Stimulated activated effector memory CD8-positive, alpha-beta T cell treated with anti-CD3 and anti-CD28 coated beads, Interleukin-12 subunit alpha, Interleukin-12 subunit beta, amount 100 ng/mL, for 72 hours (primary cell): ENCODE measurements around the gene SFT2D1.

Experiments
- ATAC-seq: fragments of 150-1000 bp; cut with Tn5 transposase; 2 replicates; pipeline ENCODE4 v1.10.0; 2021
- DNase-seq, 2 donors: peaks; one replicate each; pipeline ENCODE4 v3.0.0; 2021 to 2022; ENCODE audit warnings: low spot score in 2 of 2
- H3K27ac Mint-ChIP-seq: one replicate; pipeline ENCODE4 v1.8.0; 2022; ENCODE audit warnings: mild to moderate bottlenecking, mixed read lengths
- H3K36me3 Mint-ChIP-seq: one replicate; pipeline ENCODE4 v1.8.0; 2022; ENCODE audit warnings: mild to moderate bottlenecking, mixed read lengths
- H3K4me1 Mint-ChIP-seq: one replicate; pipeline ENCODE4 v1.8.0; 2022; ENCODE audit warnings: mixed read lengths
- H3K4me3 Mint-ChIP-seq: one replicate; pipeline ENCODE4 v1.8.0; 2022; ENCODE audit warnings: mild to moderate bottlenecking, mixed read lengths
- H3K9me3 Mint-ChIP-seq: one replicate; pipeline ENCODE4 v1.8.0; 2022; ENCODE audit warnings: mixed read lengths

Gene SFT2D1

DNA sequence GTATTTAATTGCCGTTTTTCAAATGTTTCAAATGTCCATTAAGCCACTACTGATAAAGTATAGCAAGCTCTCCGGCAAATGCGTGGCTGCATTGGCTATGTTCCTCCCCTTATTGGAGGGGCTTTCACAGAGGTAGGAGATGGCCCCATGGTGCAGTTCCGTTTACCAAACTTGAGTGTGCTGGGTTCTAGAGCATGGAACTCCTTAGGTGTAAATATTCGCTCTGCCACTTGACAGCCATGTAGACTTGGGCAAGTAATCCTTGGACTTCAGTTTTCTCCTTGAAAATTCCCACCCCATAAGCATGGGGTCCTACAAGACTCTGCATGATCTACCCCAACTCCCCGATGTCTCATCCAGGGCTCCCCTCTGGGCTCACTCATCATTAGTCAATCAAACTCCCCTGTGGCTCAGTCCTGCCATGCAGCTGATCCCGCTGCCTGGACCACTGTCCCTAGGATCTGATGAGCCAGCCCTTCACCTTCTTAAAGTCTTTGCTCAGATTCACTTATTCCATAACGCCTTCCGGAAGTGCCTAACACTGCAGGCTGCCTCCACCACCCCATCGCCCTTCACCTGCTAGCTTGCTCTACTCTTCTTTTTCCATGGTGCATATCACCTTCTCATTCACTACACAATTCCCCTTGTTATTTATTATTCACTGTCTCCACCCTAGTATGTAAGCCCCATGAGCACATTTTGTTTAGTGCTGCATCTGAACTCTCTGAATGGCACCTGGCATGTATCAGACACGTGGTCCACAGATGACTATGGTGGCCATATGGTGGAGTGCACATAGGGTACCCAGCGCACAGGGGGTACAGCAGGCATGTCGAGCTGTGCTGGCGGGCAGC lies 52.9 kb downstream of the SFT2D1 start:
- DNase-seq (no peak), ATAC-seq (peak; percentile 84)
- Mint-ChIP-seq H3K4me3 (no peak overlapping the region), H3K36me3 (no peaks in the 10 kb centered on the region), H3K9me3 (no peaks in the 10 kb centered on the region), H3K27ac (no peak overlapping the region), H3K4me1 (no peaks in the 10 kb centered on the region)

DNA sequence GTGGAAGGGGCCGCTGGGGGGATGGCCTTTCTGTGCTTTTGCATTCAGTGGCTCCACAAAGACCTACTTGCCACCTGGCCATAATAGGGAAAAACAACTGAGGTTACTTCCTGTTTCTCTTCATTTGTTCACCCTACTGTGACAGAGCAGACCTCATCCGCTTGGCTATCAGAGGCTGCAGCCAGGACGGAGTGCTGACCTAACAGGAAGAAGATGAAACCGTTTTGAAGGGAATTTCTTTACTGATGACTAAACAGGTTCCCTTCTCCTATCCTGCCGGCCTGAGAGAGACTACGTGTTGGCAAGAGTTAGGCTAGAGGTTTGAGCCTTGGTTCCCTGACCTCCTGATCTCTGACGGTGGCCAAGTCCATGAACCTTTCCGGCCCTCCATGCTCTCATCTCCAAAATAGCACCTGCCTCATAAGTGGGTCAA lies 55.5 kb downstream of the SFT2D1 start:
- Mint-ChIP-seq H3K36me3 (no peaks in the 10 kb centered on the region), H3K4me3 (no peak overlapping the region), H3K4me1 (no peaks in the 10 kb centered on the region), H3K27ac (no peak overlapping the region), H3K9me3 (no peaks in the 10 kb centered on the region)
- DNase-seq (no peak), ATAC-seq (no peak)

DNA sequence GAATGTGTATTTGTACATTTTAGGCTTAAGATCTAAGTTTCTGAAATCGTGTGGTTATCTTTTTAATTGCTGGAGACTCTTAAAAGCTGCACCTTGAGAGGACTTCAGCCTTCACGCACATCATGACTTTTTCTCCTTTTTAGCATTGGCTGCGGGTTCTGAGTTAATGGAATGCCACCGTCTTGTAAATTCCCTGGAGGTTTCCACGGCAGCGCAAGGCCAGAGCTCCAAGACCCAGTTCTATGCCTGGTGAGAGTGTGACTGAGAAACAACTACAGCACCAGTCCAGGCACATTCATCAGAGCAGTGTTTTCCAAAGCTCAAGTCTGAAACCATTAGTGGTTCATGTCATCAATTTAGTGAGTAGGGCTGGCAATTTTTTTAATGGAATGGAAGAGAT lies 57.1 kb downstream of the SFT2D1 start:
- H3K36me3 Mint-ChIP-seq, result no peaks in the 10 kb centered on the region
- no peak overlapping the region for H3K27ac Mint-ChIP-seq
- no peaks in the 10 kb centered on the region for H3K4me1 Mint-ChIP-seq
- ATAC-seq (no peak), DNase-seq (no peak)
- no peaks in the 10 kb centered on the region for H3K9me3 Mint-ChIP-seq
- no peak overlapping the region for H3K4me3 Mint-ChIP-seq

GRCh38 chr6:166284640-166285039 lies 57.7 kb downstream of the SFT2D1 start:
- H3K27ac Mint-ChIP-seq, result no peak overlapping the region
- ATAC-seq (peak; percentile 9), DNase-seq (no peak)
- H3K4me1 Mint-ChIP-seq, result no peaks in the 10 kb centered on the region
- no peak overlapping the region for H3K4me3 Mint-ChIP-seq
- no peaks in the 10 kb centered on the region for H3K9me3 Mint-ChIP-seq
- H3K36me3 Mint-ChIP-seq, result no peaks in the 10 kb centered on the region

GRCh38 chr6:166282394-166283032 lies 59.8 kb downstream of the SFT2D1 start:
- Mint-ChIP-seq H3K27ac (no peak overlapping the region), H3K9me3 (no peaks in the 10 kb centered on the region)

DNA sequence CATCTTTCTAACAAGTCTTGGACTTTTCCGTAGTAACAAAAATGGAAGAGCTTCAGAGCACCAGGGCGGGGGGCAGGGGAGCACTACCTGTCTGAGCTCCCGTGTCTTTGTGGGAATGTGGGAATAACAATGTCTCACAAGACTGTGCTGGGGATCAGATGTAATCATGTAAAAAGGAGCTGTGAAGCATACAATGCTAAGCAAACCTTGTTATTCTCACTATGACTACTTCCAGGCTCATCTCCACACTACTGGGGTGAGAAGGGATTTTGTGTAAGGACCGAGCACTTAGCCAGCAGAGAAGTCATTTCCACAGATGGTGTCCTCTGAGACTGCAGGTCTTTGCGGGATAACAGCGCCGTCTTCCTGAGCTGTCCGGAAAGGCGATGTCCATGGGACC lies 61.2 kb downstream of the SFT2D1 start:
- Mint-ChIP-seq H3K36me3 (no peaks in the 10 kb centered on the region), H3K4me3 (no peak overlapping the region), H3K9me3 (no peaks in the 10 kb centered on the region), H3K27ac (no peak overlapping the region), H3K4me1 (no peaks in the 10 kb centered on the region)
- no peak for DNase-seq
- ATAC-seq, result peak; percentile 27

More at GRCh38 chr6:166282394-166283032, 59.8 kb downstream of the SFT2D1 start:
- H3K4me3 Mint-ChIP-seq, result no peak overlapping the region
- no peak for ATAC-seq
- no peaks in the 10 kb centered on the region for H3K36me3 Mint-ChIP-seq
- no peaks in the 10 kb centered on the region for H3K4me1 Mint-ChIP-seq
- no peak for DNase-seq

DNA sequence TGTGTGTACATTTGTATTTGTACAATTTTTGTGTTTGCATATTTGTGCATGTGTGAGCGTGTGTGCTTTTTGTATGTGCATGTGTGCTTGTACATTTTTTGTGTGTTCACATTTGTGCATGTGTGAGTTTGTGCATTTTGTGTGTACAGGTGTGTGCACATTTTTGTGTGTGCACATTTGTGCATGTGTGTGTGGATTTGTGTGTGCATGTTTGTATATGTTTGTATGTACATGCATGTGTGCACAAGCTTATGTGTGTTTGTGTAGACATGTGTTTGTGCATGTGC lies 63.0 kb downstream of the SFT2D1 start:
- Mint-ChIP-seq H3K27ac (no peak overlapping the region), H3K4me1 (peaks cover 5% of the 10 kb centered on the region), H3K9me3 (no peaks in the 10 kb centered on the region), H3K36me3 (no peaks in the 10 kb centered on the region), H3K4me3 (no peak overlapping the region)
- DNase-seq, result no peak
- no peak for ATAC-seq

GRCh38 chr6:166278579-166279392 lies 63.6 kb downstream of the SFT2D1 start:
- no peak overlapping the region for H3K4me3 Mint-ChIP-seq
- no peak for ATAC-seq

GRCh38 chr6:166277892-166278578 lies 64.3 kb downstream of the SFT2D1 start:
- no peaks in the 10 kb centered on the region for H3K36me3 Mint-ChIP-seq
- ATAC-seq (no peak), DNase-seq (no peak)
- H3K4me1 Mint-ChIP-seq, result peaks cover 5% of the 10 kb centered on the region
- H3K9me3 Mint-ChIP-seq, result no peaks in the 10 kb centered on the region
- no peak overlapping the region for H3K27ac Mint-ChIP-seq
- H3K4me3 Mint-ChIP-seq, result no peak overlapping the region

More at GRCh38 chr6:166278579-166279392, 63.6 kb downstream of the SFT2D1 start:
- no peak for DNase-seq
- no peaks in the 10 kb centered on the region for H3K9me3 Mint-ChIP-seq
- H3K4me1 Mint-ChIP-seq, result peaks cover 5% of the 10 kb centered on the region
- H3K36me3 Mint-ChIP-seq, result no peaks in the 10 kb centered on the region
- no peak overlapping the region for H3K27ac Mint-ChIP-seq

DNA sequence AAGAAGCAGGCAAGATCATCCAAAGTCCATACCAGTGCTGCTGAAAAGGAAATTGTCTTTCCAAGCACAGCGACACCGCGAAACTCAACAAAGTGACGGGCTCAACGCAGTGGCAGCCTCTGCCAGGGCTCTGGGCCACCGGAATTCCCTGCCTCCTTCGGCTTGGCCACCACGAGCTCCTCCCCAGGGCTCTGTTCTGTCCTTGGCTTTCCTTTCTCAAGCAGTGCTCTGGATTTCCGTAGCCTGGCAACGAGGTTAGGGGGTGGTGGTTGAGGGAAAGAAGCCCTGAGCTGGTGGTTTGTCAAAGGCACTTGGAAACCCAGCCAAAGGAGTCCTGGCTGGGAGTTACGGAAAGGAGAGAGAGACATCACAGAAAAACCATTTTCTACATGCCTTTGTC lies 65.3 kb downstream of the SFT2D1 start:
- no peak overlapping the region for H3K27ac Mint-ChIP-seq
- H3K36me3 Mint-ChIP-seq, result no peaks in the 10 kb centered on the region
- H3K9me3 Mint-ChIP-seq, result no peaks in the 10 kb centered on the region
- no peak for ATAC-seq
- no peak for DNase-seq
- no peak overlapping the region for H3K4me3 Mint-ChIP-seq
- H3K4me1 Mint-ChIP-seq, result peaks cover 5% of the 10 kb centered on the region

GRCh38 chr6:166275714-166276166 lies 66.6 kb downstream of the SFT2D1 start:
- H3K4me1 Mint-ChIP-seq, result peaks cover 5% of the 10 kb centered on the region
- H3K27ac Mint-ChIP-seq, result peak overlapping the region; percentile 37
- no peak overlapping the region for H3K4me3 Mint-ChIP-seq
- H3K9me3 Mint-ChIP-seq, result no peaks in the 10 kb centered on the region
- no peaks in the 10 kb centered on the region for H3K36me3 Mint-ChIP-seq
- DNase-seq, result peak; percentile 93 to 97
- ATAC-seq, result peak; percentile 88

- no peak for ATAC-seq
- H3K9me3 Mint-ChIP-seq, result no peaks in the 10 kb centered on the region
- no peaks in the 10 kb centered on the region for H3K36me3 Mint-ChIP-seq
- DNase-seq, result no peak
- H3K4me1 Mint-ChIP-seq, result peaks cover 5% of the 10 kb centered on the region
- H3K27ac Mint-ChIP-seq, result no peak overlapping the region
- H3K4me3 Mint-ChIP-seq, result no peak overlapping the region
Observed at GRCh38 chr6:166274739-166275370, 67.5 kb downstream of the SFT2D1 start.

- H3K27ac Mint-ChIP-seq, result no peak overlapping the region
- no peak for DNase-seq
- no peak overlapping the region for H3K4me3 Mint-ChIP-seq
- no peaks in the 10 kb centered on the region for H3K36me3 Mint-ChIP-seq
- peaks cover 5% of the 10 kb centered on the region for H3K4me1 Mint-ChIP-seq
- H3K9me3 Mint-ChIP-seq, result no peaks in the 10 kb centered on the region
- ATAC-seq, result no peak
Observed at GRCh38 chr6:166274163-166274562, 68.2 kb downstream of the SFT2D1 start.

DNA sequence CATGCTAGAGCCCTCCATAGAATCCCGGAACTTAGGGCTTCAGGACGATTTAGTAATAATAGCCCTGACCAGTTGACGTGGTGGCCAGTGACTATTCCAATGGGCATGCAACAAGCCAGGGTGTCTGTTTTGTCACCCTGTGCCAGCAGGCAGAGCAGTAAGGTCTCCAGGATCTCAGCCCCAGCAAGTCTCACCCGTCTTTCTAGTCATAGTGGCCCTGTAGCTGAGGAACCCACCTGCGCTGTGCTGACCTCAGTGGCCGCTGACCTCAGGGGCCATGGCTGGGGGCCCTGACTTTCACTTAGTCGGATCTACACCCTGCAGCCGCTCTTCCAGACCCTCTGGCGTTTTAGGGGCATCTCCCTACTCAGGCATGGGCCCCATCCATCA lies 71.0 kb downstream of the SFT2D1 start:
- Mint-ChIP-seq H3K27ac (no peak overlapping the region), H3K4me3 (no peak overlapping the region), H3K4me1 (peaks cover 5% of the 10 kb centered on the region), H3K36me3 (no peaks in the 10 kb centered on the region), H3K9me3 (no peaks in the 10 kb centered on the region)
- ATAC-seq (no peak), DNase-seq (no peak)
